Heart right ventricle (tissue), 16 donors: Measurements from ENCODE around the gene CEP170B. TPM values are rescaled to one million over a fixed set of nuclear protein-coding genes. Genes with fewer than 3 reads are reported as not detected.

Experiments used
- ATAC-seq, 8 donors: fragments of 200-7000 bp; cut with Tn5 transposase; one replicate each; pipeline ENCODE4 v1.9.1; 2020; ENCODE audit warnings: mild to moderate bottlenecking in 8 of 8, moderate library complexity in 8 of 8, moderate number of reproducible peaks in 1 of 8
- DNase-seq, 2 donors: peaks; one replicate each; pipeline ENCODE4 v3.0.0-alpha.2; 2020
- H3K27ac ChIP-seq, 10 donors: fragments of 200-600 bp; sonication (generic) in 2 of 10; one replicate each; pipeline versions ENCODE4 v1.5.0 to v1.8.0; 2020 to 2022; ENCODE audit warnings: mild to moderate bottlenecking in 3 of 10
- H3K27me3 ChIP-seq, 7 donors: fragments of 200-600 bp; one replicate each; pipeline ENCODE4 v1.8.0; 2021 to 2022; ENCODE audit warnings: mild to moderate bottlenecking in 2 of 7
- H3K36me3 ChIP-seq, 9 donors: fragments of 200-600 bp; sonication (generic) in 1 of 9; one replicate each; pipeline versions ENCODE4 v1.5.0 to v1.8.0; 2020 to 2022; ENCODE audit warnings: mild to moderate bottlenecking in 2 of 9
- H3K4me1 ChIP-seq, 9 donors: fragments of 200-600 bp; sonication (generic) in 1 of 9; one replicate each; pipeline versions ENCODE4 v1.5.0 to v1.8.0; 2020 to 2022; ENCODE audit warnings: mild to moderate bottlenecking in 4 of 9
- H3K4me3 ChIP-seq, 10 donors: fragments of 200-600 bp; sonication (generic) in 2 of 10; one replicate each; pipeline versions ENCODE4 v1.5.0 to v1.8.0; 2020 to 2022; ENCODE audit warnings: mild to moderate bottlenecking in 7 of 10, moderate library complexity in 2 of 10
- H3K9me3 ChIP-seq, 11 donors: fragments of 200-600 bp in 10 of 11; sonication (generic) in 2 of 11; one replicate each; pipeline versions ENCODE4 v1.5.0 to v1.8.0; 2013 to 2022; ENCODE audit warnings: mild to moderate bottlenecking in 2 of 11, control low read depth in 1 of 11, moderate library complexity in 1 of 11
- WGBS, 2 donors: extraction: QIAGEN DNeasy Blood & Tissue Kit; methylation state at CpG; one replicate each; pipeline ENCODE4 v1.1.7; 2013; ENCODE audit warnings: inconsistent platforms in 1 of 2; 5-methylcytosine and 5-hydroxymethylcytosine counted together
- intact Hi-C, 10 donors: fragments of 100-400 bp; cut with DNase I; formaldehyde crosslinking; loops; one replicate each; pipeline versions ENCODE4 v1.11.1 to v1.14.2; 2022
- polyA plus RNA-seq, 2 donors: library from polyadenylated mRNA; stranded (reverse); fragments of 200-250 nt; gene quantifications; one replicate each; pipeline ENCODE4 v1.2.3, GENCODE V29; 2013
- total RNA-seq, 10 donors: library from RNA; stranded (reverse); fragmentation: NEBNext Ultra II Directional in 3 of 10; extraction: Animal tissue kit (Norgen Biotek cat#: 25700) in 3 of 10; gene quantifications; one replicate each; pipeline versions ENCODE4 v1.2.1 to v1.2.4, GENCODE V29; 2021 to 2023
- TF ChIP-seq, protein P1 (sequence below), 9 donors: fragments of 200-600 bp; sonication (generic) in 2 of 9; IDR thresholded peaks; one replicate each; pipeline versions ENCODE4 v1.5.0 to v1.8.0; 2021 to 2022; ENCODE audit warnings: antibody characterized with exemption in 9 of 9, mild to moderate bottlenecking in 5 of 9, moderate library complexity in 1 of 9
- donor health status: Arrhythmogenic right ventricular cardiomyopathy.
- donor health status: ischemic (EF 13 %, LVEDD 7.1; RV severe dilation, severe dysfunction).
- donor health status: healthy with polysubstance abuse.
- donor health status: DM: no; HTN: yes; CAD: no.
- donor health status: DM: no; HTN: no; CAD: no.
- donor health status: ischemic (EF 25% LVEDD 6.9; RV normal size, moderate dysfunction).
- donor health status: ischemic (EF 25% LVEDD 5.7; RV mildly dilated, moderate dysfunction).
- donor health status: healthy.
- donor health status: DM: yes; HTN: yes; CAD: no.
- donor health status: Ischemic cardiomyopathy.
- donor health status: ischemic (EF 35%, LVEDD 5.7; RV mildly dilated, moderate dysfunction).
- donor health status: nonischemic (EF 11% LVEDD 7.7; RV severe dilation, severe dysfunction).
- donor health status: DM: yes; HTN: yes; CAD: no.
- donor health status: PGD.
- donor health status: ischemic (EF 29% LVEDD 5.4; RV normal size, mild dysfunction).
- donor health status: nonischemic (EF 23%, LVEDD 6.1; RV moderate dilation, normal function).

CEP170B gene
- total and polyA plus RNA-seq, 12 donors: 6.8 to 13.6 (median 11.8) TPM

- Histone ChIP-seq H3K4me3 (no peak overlapping the region), H3K4me1 (peaks cover 0 to under 1% (median 0%) of the 10 kb centered on the region in 9 donors), H3K27me3 (no peaks in the 10 kb centered on the region), H3K27ac (no peak overlapping the region), H3K36me3 (peaks cover 0 to 49% (median 4%) of the 10 kb centered on the region in 9 donors), H3K9me3 (no peaks in the 10 kb centered on the region)
- ATAC-seq (peak in 1 of 8 donors; percentile 7), DNase-seq (peak in 1 of 2 donors; percentile 10)
- TF ChIP-seq, protein P1, sequence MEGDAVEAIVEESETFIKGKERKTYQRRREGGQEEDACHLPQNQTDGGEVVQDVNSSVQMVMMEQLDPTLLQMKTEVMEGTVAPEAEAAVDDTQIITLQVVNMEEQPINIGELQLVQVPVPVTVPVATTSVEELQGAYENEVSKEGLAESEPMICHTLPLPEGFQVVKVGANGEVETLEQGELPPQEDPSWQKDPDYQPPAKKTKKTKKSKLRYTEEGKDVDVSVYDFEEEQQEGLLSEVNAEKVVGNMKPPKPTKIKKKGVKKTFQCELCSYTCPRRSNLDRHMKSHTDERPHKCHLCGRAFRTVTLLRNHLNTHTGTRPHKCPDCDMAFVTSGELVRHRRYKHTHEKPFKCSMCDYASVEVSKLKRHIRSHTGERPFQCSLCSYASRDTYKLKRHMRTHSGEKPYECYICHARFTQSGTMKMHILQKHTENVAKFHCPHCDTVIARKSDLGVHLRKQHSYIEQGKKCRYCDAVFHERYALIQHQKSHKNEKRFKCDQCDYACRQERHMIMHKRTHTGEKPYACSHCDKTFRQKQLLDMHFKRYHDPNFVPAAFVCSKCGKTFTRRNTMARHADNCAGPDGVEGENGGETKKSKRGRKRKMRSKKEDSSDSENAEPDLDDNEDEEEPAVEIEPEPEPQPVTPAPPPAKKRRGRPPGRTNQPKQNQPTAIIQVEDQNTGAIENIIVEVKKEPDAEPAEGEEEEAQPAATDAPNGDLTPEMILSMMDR (IDR thresholded peaks at IDR 0.05): no peak
- intact Hi-C loops: no loop called here
- WGBS, 2 donors: 95 to 96% methylated on average over 58 to 59 of the region's 59 CpGs
Observed at GRCh38 chr14:104886690-104887622, 21.9 kb downstream of the CEP170B start.

DNA sequence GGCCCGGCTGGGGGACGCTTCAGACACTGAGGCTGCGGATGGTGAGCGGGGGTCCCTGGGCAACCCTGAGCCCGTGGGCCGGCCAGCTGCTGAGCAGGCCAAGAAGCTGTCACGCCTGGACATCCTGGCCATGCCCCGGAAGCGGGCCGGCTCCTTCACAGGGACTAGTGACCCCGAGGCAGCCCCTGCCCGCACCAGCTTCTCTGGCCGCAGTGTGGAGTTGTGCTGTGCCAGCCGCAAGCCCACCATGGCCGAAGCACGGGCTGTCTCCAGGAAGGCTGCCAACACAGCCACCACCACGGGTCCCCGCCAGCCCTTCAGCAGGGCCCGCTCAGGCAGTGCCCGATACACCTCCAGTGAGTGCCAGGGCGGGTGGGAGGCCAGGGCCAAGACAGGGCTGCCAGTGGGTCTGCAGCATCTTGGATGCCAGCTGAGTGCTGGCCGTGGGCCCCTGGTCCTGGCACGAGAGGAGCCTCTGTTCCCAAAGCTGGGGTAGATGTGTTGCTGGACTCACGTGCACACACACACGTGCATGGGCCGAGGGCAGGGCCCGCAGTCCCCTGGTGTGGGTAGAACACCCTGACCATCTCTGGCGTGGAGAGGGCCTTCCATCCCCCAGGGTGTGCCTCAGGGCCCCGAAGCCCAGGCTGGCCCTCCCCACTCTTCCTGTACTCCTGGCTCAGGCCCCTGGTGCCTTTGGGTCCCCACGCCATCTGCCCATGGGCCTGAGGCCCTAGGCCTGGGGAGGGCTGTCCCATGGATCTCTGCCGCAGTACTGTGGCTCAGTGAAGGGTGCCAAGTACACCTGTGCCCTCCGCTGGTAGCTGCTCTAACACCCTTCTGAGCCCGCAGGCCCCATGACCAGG, 22.8 kb downstream of the CEP170B start:
- DNase-seq: peak in 1 of 2 donors; percentile 3

DNA sequence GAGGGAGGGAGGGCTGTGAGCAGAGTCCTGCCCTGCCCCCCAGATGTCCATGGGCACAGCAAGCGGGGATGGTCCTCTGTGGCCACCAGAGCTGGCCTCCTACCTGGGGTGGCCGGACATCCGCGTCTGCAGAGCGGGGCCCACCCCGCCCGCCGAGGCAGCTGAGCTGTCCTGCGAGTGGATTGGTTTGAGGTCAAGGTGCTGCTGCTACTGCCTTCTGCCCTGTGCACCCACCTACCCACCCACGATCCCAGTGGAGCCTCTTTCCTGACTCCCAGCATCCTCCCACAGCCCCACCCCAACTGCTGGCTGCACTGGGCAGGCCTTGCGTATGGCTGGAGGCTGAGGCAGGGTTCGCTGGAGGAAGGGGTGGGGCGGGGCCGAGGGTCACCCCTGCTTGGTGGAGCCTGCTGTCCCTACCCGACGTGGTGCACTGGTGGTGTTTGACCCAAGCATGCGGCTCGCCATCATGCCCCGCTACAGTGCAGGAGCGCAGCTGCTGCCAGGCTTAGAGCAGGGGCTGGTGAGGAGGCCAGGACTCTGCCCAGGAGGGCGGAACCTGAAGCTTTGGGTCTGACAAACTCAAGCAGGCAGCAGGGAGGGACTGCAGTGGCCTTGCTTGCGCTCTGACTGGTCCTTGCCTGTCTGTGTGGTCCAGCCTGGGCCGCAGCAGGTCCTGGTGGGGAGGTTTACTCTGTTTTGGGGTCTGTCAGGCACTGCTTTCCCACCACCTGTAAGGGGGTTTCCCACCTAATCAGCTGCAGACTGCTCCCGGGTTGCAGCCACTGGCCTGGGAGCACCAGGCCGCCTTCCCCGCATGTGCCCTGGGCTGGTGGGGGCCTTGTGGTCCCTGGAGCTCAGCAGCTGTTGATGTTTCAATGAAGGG, 23.7 kb downstream of the CEP170B start:
- DNase-seq (no peak), ATAC-seq (no peak)
- H3K27ac ChIP-seq: no peak overlapping the region
- H3K4me3 ChIP-seq: no peak overlapping the region
- H3K9me3 ChIP-seq: no peaks in the 10 kb centered on the region
- intact Hi-C loops: no loop called here
- peaks cover 0 to 50% (median 4%) of the 10 kb centered on the region in 9 donors for H3K36me3 ChIP-seq
- WGBS, 2 donors: 93 to 94% methylated on average over 26 of the region's 26 CpGs
- H3K4me1 ChIP-seq: no peaks in the 10 kb centered on the region
- TF ChIP-seq, protein P1 (IDR thresholded peaks at IDR 0.05): no peak
- no peaks in the 10 kb centered on the region for H3K27me3 ChIP-seq

More for the DNA sequence above, 22.8 kb downstream of the CEP170B start:
- intact Hi-C loops: no loop called here
- Histone ChIP-seq H3K36me3 (peaks cover 0 to 48% (median 4%) of the 10 kb centered on the region in 9 donors), H3K27me3 (no peaks in the 10 kb centered on the region), H3K4me1 (no peaks in the 10 kb centered on the region), H3K4me3 (no peak overlapping the region), H3K9me3 (no peaks in the 10 kb centered on the region), H3K27ac (no peak overlapping the region)
- TF ChIP-seq, protein P1 (IDR thresholded peaks at IDR 0.05): no peak
- ATAC-seq: peak in 2 of 8 donors; percentile 6 to 11
- 95 to 96% methylated on average over 31 to 33 of the region's 33 CpGs for WGBS, 2 donors
